WTC11 (cell line): ENCODE measurements around the gene BCAS3. TPM values are rescaled to one million over a fixed set of nuclear protein-coding genes. Genes with fewer than 3 reads are reported as not detected.
"Not testable (repeated sequence)": the region's sequence is repeated elsewhere in the genome, so short reads cannot be mapped to it uniquely, and the experiment has no call there.

Source experiments
- ATAC-seq: fragments of 200-7000 bp; cut with Tn5 transposase; 2 replicates; pipeline ENCODE4 v1.10.0; 2021; ENCODE audit warnings: mild to moderate bottlenecking, moderate library complexity
- CTCF ChIA-PET: fragments of 300-600 bp; sonication (Branson Sonifier 250); formaldehyde crosslinking; loops from one replicate; lab custom pipeline; 2021; ENCODE audit warnings: antibody characterized with exemption; lab: Charles Lee
- POLR2A ChIA-PET: fragments of 350-600 bp; sonication (Branson Sonifier 250); formaldehyde crosslinking; loops from one replicate; lab custom pipeline; 2021; ENCODE audit warnings: antibody characterized with exemption; lab: Charles Lee
- DNase-seq: peaks from one replicate; pipeline ENCODE4 v3.0.0; 2021; ENCODE audit warnings: low spot score
- H3K27ac Mint-ChIP-seq: 2 replicates; pipeline ENCODE4 v1.8.0; 2021; ENCODE audit warnings: mixed read lengths
- H3K27me3 Mint-ChIP-seq: 2 replicates; pipeline ENCODE4 v1.8.0; 2021; ENCODE audit warnings: low read depth, mild to moderate bottlenecking, moderate library complexity, mixed read lengths
- H3K36me3 Mint-ChIP-seq: 2 replicates; pipeline ENCODE4 v1.8.0; 2021; ENCODE audit warnings: mixed read lengths
- H3K4me1 Mint-ChIP-seq: 2 replicates; pipeline ENCODE4 v1.8.0; 2022; ENCODE audit warnings: mixed read lengths
- H3K4me3 Mint-ChIP-seq: 2 replicates; pipeline ENCODE4 v1.8.0; 2021; ENCODE audit warnings: mild to moderate bottlenecking, moderate library complexity, mixed read lengths
- H3K9me3 Mint-ChIP-seq: 2 replicates; pipeline ENCODE4 v1.8.0; 2021; ENCODE audit warnings: mixed read lengths
- ATF3 ChIP-seq: sonication (generic); formaldehyde crosslinking; conservative IDR thresholded peaks from 2 replicates; pipeline ENCODE4 v1.8.1; 2022; ENCODE audit warnings: mild to moderate bottlenecking, missing genetic modification reagents
- ESRRA ChIP-seq: sonication (generic); formaldehyde crosslinking; IDR thresholded peaks from 2 replicates; pipeline ENCODE4 v1.8.1; 2022; ENCODE audit warnings: mild to moderate bottlenecking, missing genetic modification reagents, borderline replicate concordance
- MLX ChIP-seq: sonication (generic); formaldehyde crosslinking; IDR thresholded peaks from 2 replicates; pipeline ENCODE4 v1.8.1; 2023; ENCODE audit warnings: mild to moderate bottlenecking, missing genetic modification reagents, moderate library complexity
- MXD4 ChIP-seq: fragments of 250-450 bp; sonication (Bioruptor Pico); IDR thresholded peaks from 2 replicates; pipeline ENCODE4 v1.8.0; 2021; ENCODE audit warnings: mild to moderate bottlenecking, moderate library complexity, borderline replicate concordance
- MYBL2 ChIP-seq: sonication (generic); formaldehyde crosslinking; IDR thresholded peaks from 2 replicates; pipeline ENCODE4 v1.8.1; 2023; ENCODE audit warnings: mild to moderate bottlenecking, moderate library complexity, missing genetic modification reagents
- NFATC4 ChIP-seq: fragments of 250-450 bp; sonication (Bioruptor Pico); IDR thresholded peaks from 2 replicates; pipeline ENCODE4 v1.9.0; 2021; ENCODE audit warnings: mild to moderate bottlenecking
- NR1H2 ChIP-seq: sonication (generic); formaldehyde crosslinking; IDR thresholded peaks from 2 replicates; pipeline ENCODE4 v1.9.0; 2021; ENCODE audit warnings: mild to moderate bottlenecking, moderate library complexity, missing genetic modification reagents
- OVOL2 ChIP-seq: fragments of 250-450 bp; sonication (Bioruptor Pico); IDR thresholded peaks from 2 replicates; pipeline ENCODE4 v1.9.0; 2021; ENCODE audit warnings: mild to moderate bottlenecking, borderline replicate concordance
- RORB ChIP-seq: fragments of 250-450 bp; sonication (Bioruptor Pico); IDR thresholded peaks from 2 replicates; pipeline ENCODE4 v1.9.0; 2021; ENCODE audit warnings: mild to moderate bottlenecking
- SMAD4 ChIP-seq: sonication (generic); formaldehyde crosslinking; IDR thresholded peaks from 2 replicates; pipeline ENCODE4 v1.8.0; 2022; ENCODE audit warnings: mild to moderate bottlenecking, missing genetic modification reagents
- SOX15 ChIP-seq: fragments of 250-450 bp; sonication (Bioruptor Pico); IDR thresholded peaks from 2 replicates; pipeline ENCODE4 v1.9.0; 2021; ENCODE audit warnings: mild to moderate bottlenecking
- USF1 ChIP-seq: sonication (generic); formaldehyde crosslinking; IDR thresholded peaks from 2 replicates; pipeline ENCODE4 v1.8.0; 2022; ENCODE audit warnings: mild to moderate bottlenecking, missing genetic modification reagents
- ZNF138 ChIP-seq: sonication (generic); formaldehyde crosslinking; conservative IDR thresholded peaks from 2 replicates; pipeline ENCODE4 v1.8.1; 2022; ENCODE audit warnings: mild to moderate bottlenecking, moderate library complexity, missing genetic modification reagents
- ZNF317 ChIP-seq: sonication (generic); formaldehyde crosslinking; IDR thresholded peaks from 2 replicates; pipeline ENCODE4 v1.8.1; 2023; ENCODE audit warnings: low read depth, mild to moderate bottlenecking, moderate library complexity, missing genetic modification reagents, borderline replicate concordance
- ZNF396 ChIP-seq: fragments of 250-450 bp; sonication (Bioruptor Pico); IDR thresholded peaks from 2 replicates; pipeline ENCODE4 v1.8.0; 2021; ENCODE audit warnings: mild to moderate bottlenecking, moderate library complexity, borderline replicate concordance
- total RNA-seq: library from RNA; stranded (reverse); gene quantifications from 3 replicates; pipeline ENCODE4 v1.2.3, GENCODE V29; 2021
- TF ChIP-seq, protein P1 (sequence below): fragments of 250-450 bp; sonication (Bioruptor Pico); IDR thresholded peaks from 2 replicates; pipeline ENCODE4 v1.9.0; 2021; ENCODE audit warnings: mild to moderate bottlenecking, borderline replicate concordance
- TF ChIP-seq, protein P2 (sequence below): sonication (generic); formaldehyde crosslinking; IDR thresholded peaks from 2 replicates; pipeline ENCODE4 v1.8.0; 2023; ENCODE audit warnings: mild to moderate bottlenecking, missing genetic modification reagents
- TF ChIP-seq, protein P3 (sequence below): sonication (generic); formaldehyde crosslinking; IDR thresholded peaks from 2 replicates; pipeline ENCODE4 v1.8.1; 2023; ENCODE audit warnings: mild to moderate bottlenecking, missing genetic modification reagents
- TF ChIP-seq, protein P4 (sequence below): fragments of 250-450 bp; sonication (Bioruptor Pico); IDR thresholded peaks from 2 replicates; pipeline ENCODE4 v1.9.0; 2021; ENCODE audit warnings: moderate library complexity, mild to moderate bottlenecking, inconsistent platforms, borderline replicate concordance
- TF ChIP-seq, protein P5 (sequence below): sonication (generic); formaldehyde crosslinking; IDR thresholded peaks from 2 replicates; pipeline ENCODE4 v1.8.1; 2023; ENCODE audit warnings: mild to moderate bottlenecking, moderate library complexity, missing genetic modification reagents

The BCAS3 gene
- total RNA-seq, 1 experiment from 2014 or later: 15.5 TPM

GRCh38 chr17:61427567-61427966 is 749.9 kb downstream of the BCAS3 start (continued):
- TF ChIP-seq, protein P1, sequence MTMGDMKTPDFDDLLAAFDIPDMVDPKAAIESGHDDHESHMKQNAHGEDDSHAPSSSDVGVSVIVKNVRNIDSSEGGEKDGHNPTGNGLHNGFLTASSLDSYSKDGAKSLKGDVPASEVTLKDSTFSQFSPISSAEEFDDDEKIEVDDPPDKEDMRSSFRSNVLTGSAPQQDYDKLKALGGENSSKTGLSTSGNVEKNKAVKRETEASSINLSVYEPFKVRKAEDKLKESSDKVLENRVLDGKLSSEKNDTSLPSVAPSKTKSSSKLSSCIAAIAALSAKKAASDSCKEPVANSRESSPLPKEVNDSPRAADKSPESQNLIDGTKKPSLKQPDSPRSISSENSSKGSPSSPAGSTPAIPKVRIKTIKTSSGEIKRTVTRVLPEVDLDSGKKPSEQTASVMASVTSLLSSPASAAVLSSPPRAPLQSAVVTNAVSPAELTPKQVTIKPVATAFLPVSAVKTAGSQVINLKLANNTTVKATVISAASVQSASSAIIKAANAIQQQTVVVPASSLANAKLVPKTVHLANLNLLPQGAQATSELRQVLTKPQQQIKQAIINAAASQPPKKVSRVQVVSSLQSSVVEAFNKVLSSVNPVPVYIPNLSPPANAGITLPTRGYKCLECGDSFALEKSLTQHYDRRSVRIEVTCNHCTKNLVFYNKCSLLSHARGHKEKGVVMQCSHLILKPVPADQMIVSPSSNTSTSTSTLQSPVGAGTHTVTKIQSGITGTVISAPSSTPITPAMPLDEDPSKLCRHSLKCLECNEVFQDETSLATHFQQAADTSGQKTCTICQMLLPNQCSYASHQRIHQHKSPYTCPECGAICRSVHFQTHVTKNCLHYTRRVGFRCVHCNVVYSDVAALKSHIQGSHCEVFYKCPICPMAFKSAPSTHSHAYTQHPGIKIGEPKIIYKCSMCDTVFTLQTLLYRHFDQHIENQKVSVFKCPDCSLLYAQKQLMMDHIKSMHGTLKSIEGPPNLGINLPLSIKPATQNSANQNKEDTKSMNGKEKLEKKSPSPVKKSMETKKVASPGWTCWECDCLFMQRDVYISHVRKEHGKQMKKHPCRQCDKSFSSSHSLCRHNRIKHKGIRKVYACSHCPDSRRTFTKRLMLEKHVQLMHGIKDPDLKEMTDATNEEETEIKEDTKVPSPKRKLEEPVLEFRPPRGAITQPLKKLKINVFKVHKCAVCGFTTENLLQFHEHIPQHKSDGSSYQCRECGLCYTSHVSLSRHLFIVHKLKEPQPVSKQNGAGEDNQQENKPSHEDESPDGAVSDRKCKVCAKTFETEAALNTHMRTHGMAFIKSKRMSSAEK (CRISPR knock-in tag): no peak
- TF ChIP-seq NR1H2 (CRISPR knock-in tag): no peak
- TF ChIP-seq, all 79 proteins: peak for 0

DNA sequence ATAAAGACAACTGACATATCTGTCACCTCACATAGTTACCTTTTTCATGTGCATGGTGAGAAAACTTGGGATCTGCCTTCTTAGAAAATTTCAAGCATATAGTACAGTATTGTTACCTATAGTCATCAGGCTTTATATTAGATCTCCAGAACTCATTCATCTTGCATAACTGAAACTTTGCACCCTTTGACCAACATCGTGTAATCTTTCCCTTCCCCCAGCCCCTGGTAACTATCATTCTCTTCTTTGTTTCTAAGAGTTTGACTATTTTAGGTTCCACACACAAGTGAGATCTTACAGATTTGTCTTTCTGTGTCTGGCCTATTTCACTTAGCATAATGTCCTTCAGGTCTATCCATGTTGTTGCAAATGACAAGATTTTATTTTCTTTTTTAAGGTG is 751.6 kb downstream of the BCAS3 start:
- Mint-ChIP-seq H3K9me3 (no peaks in the 10 kb centered on the region), H3K4me3 (no peak overlapping the region), H3K4me1 (peaks cover 7% of the 10 kb centered on the region), H3K27ac (no peak overlapping the region), H3K27me3 (no peaks in the 10 kb centered on the region; the same call in 1 of the 2 replicates), H3K36me3 (no peaks in the 10 kb centered on the region)
- ChIA-PET CTCF (interaction anchor here (0.7 kb wide), 1 partner anchor 12 kb away, joined by 3 read pairs; no protein-coding TSS in a partner anchor), POLR2A (no interaction called here)
- ATAC-seq: no peak
- TF ChIP-seq, protein P2, sequence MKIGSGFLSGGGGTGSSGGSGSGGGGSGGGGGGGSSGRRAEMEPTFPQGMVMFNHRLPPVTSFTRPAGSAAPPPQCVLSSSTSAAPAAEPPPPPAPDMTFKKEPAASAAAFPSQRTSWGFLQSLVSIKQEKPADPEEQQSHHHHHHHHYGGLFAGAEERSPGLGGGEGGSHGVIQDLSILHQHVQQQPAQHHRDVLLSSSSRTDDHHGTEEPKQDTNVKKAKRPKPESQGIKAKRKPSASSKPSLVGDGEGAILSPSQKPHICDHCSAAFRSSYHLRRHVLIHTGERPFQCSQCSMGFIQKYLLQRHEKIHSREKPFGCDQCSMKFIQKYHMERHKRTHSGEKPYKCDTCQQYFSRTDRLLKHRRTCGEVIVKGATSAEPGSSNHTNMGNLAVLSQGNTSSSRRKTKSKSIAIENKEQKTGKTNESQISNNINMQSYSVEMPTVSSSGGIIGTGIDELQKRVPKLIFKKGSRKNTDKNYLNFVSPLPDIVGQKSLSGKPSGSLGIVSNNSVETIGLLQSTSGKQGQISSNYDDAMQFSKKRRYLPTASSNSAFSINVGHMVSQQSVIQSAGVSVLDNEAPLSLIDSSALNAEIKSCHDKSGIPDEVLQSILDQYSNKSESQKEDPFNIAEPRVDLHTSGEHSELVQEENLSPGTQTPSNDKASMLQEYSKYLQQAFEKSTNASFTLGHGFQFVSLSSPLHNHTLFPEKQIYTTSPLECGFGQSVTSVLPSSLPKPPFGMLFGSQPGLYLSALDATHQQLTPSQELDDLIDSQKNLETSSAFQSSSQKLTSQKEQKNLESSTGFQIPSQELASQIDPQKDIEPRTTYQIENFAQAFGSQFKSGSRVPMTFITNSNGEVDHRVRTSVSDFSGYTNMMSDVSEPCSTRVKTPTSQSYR (CRISPR knock-in tag): no peak
- TF ChIP-seq SMAD4 (CRISPR knock-in tag) (no peak), MLX (no peak), SOX15 (no peak), ZNF138 (CRISPR knock-in tag) (no peak), ATF3 (no peak), ZNF317 (CRISPR knock-in tag) (no peak), RORB (CRISPR knock-in tag) (no peak), MXD4 (CRISPR knock-in tag) (no peak), MYBL2 (no peak), ZNF396 (no peak), ESRRA (CRISPR knock-in tag) (no peak), NFATC4 (CRISPR knock-in tag) (no peak), USF1 (CRISPR knock-in tag) (no peak), OVOL2 (CRISPR knock-in tag) (no peak)
- TF ChIP-seq, protein P3, sequence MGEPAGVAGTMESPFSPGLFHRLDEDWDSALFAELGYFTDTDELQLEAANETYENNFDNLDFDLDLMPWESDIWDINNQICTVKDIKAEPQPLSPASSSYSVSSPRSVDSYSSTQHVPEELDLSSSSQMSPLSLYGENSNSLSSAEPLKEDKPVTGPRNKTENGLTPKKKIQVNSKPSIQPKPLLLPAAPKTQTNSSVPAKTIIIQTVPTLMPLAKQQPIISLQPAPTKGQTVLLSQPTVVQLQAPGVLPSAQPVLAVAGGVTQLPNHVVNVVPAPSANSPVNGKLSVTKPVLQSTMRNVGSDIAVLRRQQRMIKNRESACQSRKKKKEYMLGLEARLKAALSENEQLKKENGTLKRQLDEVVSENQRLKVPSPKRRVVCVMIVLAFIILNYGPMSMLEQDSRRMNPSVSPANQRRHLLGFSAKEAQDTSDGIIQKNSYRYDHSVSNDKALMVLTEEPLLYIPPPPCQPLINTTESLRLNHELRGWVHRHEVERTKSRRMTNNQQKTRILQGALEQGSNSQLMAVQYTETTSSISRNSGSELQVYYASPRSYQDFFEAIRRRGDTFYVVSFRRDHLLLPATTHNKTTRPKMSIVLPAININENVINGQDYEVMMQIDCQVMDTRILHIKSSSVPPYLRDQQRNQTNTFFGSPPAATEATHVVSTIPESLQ: no peak
- TF ChIP-seq, protein P4, sequence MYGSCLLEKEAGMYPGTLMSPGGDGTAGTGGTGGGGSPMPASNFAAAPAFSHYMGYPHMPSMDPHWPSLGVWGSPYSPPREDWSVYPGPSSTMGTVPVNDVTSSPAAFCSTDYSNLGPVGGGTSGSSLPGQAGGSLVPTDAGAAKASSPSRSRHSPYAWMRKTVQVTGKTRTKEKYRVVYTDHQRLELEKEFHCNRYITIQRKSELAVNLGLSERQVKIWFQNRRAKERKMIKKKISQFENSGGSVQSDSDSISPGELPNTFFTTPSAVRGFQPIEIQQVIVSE (CRISPR knock-in tag): no peak
- TF ChIP-seq, protein P5, sequence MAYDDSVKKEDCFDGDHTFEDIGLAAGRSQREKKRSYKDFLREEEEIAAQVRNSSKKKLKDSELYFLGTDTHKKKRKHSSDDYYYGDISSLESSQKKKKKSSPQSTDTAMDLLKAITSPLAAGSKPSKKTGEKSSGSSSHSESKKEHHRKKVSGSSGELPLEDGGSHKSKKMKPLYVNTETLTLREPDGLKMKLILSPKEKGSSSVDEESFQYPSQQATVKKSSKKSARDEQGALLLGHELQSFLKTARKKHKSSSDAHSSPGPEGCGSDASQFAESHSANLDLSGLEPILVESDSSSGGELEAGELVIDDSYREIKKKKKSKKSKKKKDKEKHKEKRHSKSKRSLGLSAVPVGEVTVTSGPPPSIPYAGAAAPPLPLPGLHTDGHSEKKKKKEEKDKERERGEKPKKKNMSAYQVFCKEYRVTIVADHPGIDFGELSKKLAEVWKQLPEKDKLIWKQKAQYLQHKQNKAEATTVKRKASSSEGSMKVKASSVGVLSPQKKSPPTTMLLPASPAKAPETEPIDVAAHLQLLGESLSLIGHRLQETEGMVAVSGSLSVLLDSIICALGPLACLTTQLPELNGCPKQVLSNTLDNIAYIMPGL (CRISPR knock-in tag): no peak
- no peak for DNase-seq

- H3K4me1 Mint-ChIP-seq, DNase-seq, H3K27ac Mint-ChIP-seq, H3K36me3 Mint-ChIP-seq, POLR2A ChIA-PET, H3K4me3 Mint-ChIP-seq, CTCF ChIA-PET, H3K9me3 Mint-ChIP-seq, ATAC-seq, H3K27me3 Mint-ChIP-seq: not testable (repeated sequence)
These were observed 752.2 kb downstream of the BCAS3 start for GRCh38 chr17:61429831-61430230.
